ENCODE results near the gene DNAL1. TPM values are rescaled to one million over a fixed set of nuclear protein-coding genes. Genes with fewer than 3 reads are reported as not detected.

The DNAL1 gene
- total and polyA plus RNA-seq, 2 of the 13 experiments (the other 11 are each of a cell fraction or from before 2014, with no cell fraction given), result 1.4 to 13.3 TPM

GRCh38 chr14:73738518-73739173 is 93.9 kb downstream of the DNAL1 start:
- H3K79me2 ChIP-seq (ENCODE audit: insufficient read depth, low read length), result peaks cover 43% of the 10 kb centered on the region
- no peak overlapping the region for H3K9ac ChIP-seq (ENCODE audit: insufficient read depth, low read depth, low read length)
- peaks cover 31% of the 10 kb centered on the region for H4K20me1 ChIP-seq (ENCODE audit: insufficient read depth, low read length)
- in situ Hi-C loops (cut with HindIII; ENCODE audit: extremely low pct_ligation_motif_present, low pct_unique_long_range_greater_than_20kb) (loop anchor here (25.0 kb wide), 1 partner anchor 299 kb away; no protein-coding TSS in a partner anchor), intact Hi-C loops (cut with micrococcal nuclease; ENCODE audit: unreplicated experiment) (no loop called here)
- peaks cover 13 to 35% of the 10 kb centered on the region in 2 experiments for H3K36me3 ChIP-seq (replicated peaks in 1 of 2; ENCODE audit: control insufficient read depth in 1 of 2, insufficient read depth in 2 of 2, low read length in 2 of 2)
- H3K4me2 ChIP-seq (ENCODE audit: low read depth, low read length), result no peak overlapping the region
- TF ChIP-seq HNRNPL (IDR thresholded peaks at IDR 0.05; ENCODE audit: low read depth, low read length) (peak; percentile 57; the same call in 1 of the 2 replicates), FIP1L1 (IDR thresholded peaks at IDR 0.05; ENCODE audit: borderline replicate concordance, insufficient read depth, low read depth, low read length) (no peak), ZNF800 (CRISPR knock-in tag; IDR thresholded peaks at IDR 0.05) (no peak), ATF3 (CRISPR knock-in tag; IDR thresholded peaks at IDR 0.05) (no peak), ZNF687 (CRISPR knock-in tag; IDR thresholded peaks at IDR 0.05) (peak; percentile 32), BCLAF1 (IDR thresholded peaks at IDR 0.05) (no peak), ZNF512B (CRISPR knock-in tag; IDR thresholded peaks at IDR 0.05; ENCODE audit: borderline replicate concordance) (no peak), TIGD3 (CRISPR knock-in tag; IDR thresholded peaks at IDR 0.05; ENCODE audit: borderline replicate concordance) (no peak)
- DNase-seq (ENCODE audit: low spot score) (no peak), ATAC-seq (no peak), FAIRE-seq (no peak)
- POLR2A ChIA-PET, result interaction anchor here (3.5 kb wide), 1 partner anchor 16 kb away, joined by 24 read pairs; no protein-coding TSS in a partner anchor
- H3K27me3 ChIP-seq (ENCODE audit: control insufficient read depth in 1 of 2, insufficient read depth in 2 of 2, low read length in 2 of 2), result no peaks in the 10 kb centered on the region
- no TSS peak for BruUV-seq (replicated peaks)
- H3K9me3 ChIP-seq (ENCODE audit: low read length), result no peaks in the 10 kb centered on the region
- CTCF ChIA-PET (ENCODE audit: low intra/inter-chr PET ratio, low total read pairs), result no interaction called here
- no peak overlapping the region for H2AFZ ChIP-seq (ENCODE audit: low read length)
- WGBS (ENCODE audit: low lambda C conversion rate), result 98% methylated on average over 22 of the region's 22 CpGs
- peaks cover 42% of the 10 kb centered on the region for H3K4me1 ChIP-seq (ENCODE audit: insufficient read depth, low read length)
- no peak overlapping the region for H3K4me3 ChIP-seq (replicated peaks in 1 of 3; ENCODE audit: insufficient read depth in 1 of 3, low read depth in 2 of 3, low read length in 3 of 3)
- no peak overlapping the region for H3K27ac ChIP-seq (ENCODE audit: extremely low read length, insufficient read depth, low read length)

All from HepG2 (cell line).